ENCODE measurements around the gene LMO2. TPM values are rescaled to one million over a fixed set of nuclear protein-coding genes. Genes with fewer than 3 reads are reported as not detected.
A peak's percentile ranks its signal among the peaks of the same experiment; 100 is the strongest.
"Not testable (repeated sequence)": the region's sequence is repeated elsewhere in the genome, so short reads cannot be mapped to it uniquely, and the experiment has no call there.

Gene LMO2
- polyA plus RNA-seq, 5 donors = 34.0 to 50.1 (median 39.7) TPM

DNA sequence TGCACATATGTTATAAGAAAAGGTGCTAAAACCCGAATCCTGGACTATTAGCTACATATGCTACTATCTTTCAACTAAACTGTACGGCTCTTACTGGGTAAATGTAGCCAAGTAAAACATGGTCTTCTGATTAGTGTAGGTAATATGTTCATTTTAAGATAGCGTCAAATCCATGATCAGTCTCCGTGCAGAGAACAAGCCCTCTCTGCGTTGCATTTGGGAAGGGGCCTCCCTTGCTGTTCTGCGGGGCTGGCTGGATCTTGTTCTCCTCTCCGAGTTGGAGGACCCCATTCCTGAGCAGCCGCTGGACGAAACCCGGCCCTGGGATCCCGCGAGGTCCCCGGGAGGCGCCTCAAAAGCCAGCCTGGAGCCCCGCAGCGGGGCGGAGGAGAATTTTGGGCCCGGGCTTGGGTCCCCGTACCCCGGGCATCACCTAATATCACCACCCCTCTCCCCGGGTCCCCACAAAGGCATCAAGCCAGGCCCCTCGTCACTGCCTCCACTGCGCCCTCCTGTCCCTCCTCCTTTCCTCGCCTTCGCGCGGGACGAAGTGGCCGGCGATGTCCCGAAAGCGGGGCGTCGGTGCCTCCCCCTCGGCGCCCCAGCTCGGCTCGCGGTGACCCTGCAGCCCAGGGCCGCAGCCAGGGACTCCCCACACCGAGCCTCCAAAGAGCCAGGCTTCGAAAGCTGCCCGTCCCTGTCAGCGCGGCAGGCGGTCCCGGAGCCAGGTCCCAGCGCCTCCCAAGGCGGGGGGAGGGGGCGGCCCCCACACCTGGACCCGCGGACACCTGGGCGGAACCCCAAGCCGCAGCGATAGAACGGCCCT lies 63.1 kb downstream of the LMO2 start:
- no peak for DNase-seq

DNA sequence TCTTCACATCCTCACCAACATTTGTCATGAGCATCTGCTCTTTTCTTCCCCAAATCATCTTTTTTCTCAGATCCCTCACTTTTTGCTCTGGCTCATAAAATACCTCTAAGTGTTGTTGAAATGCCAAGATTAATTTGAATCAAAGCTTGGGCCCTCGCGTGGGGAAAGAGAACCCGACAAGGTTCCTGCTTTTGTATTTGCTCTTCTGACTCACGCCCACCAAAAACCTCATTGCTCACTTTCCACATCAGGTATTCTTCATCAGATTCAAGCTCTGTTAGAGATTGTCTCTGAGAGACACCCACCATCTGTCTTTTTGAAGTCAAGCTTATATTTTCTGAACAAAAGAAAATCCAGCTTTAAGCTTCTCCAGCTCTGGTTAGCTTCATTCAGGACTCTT lies 64.7 kb downstream of the LMO2 start:
- DNase-seq = no peak

GRCh38 chr11:33825854-33826560 lies 65.9 kb downstream of the LMO2 start:
- DNase-seq = peak; percentile 60 to 64

DNA sequence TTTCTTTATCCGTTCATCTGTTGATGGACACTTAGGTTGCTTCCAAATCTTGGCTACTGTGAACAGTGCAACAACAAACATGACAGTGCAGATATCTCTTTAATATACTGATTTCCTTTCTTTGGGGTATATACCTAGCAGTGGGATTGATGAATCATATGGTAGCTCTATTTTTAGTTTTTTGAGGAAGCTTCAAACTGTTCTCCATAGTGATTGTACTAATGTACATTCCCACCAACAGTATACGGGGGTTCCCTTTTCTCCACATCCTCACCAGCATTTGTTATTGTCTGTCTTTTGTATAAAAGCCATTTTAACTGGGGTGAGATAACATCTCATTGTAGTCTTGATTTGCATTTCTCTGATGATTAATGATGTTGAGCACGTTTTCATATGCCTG lies 68.9 kb downstream of the LMO2 start:
- not testable (repeated sequence) for DNase-seq

DNA sequence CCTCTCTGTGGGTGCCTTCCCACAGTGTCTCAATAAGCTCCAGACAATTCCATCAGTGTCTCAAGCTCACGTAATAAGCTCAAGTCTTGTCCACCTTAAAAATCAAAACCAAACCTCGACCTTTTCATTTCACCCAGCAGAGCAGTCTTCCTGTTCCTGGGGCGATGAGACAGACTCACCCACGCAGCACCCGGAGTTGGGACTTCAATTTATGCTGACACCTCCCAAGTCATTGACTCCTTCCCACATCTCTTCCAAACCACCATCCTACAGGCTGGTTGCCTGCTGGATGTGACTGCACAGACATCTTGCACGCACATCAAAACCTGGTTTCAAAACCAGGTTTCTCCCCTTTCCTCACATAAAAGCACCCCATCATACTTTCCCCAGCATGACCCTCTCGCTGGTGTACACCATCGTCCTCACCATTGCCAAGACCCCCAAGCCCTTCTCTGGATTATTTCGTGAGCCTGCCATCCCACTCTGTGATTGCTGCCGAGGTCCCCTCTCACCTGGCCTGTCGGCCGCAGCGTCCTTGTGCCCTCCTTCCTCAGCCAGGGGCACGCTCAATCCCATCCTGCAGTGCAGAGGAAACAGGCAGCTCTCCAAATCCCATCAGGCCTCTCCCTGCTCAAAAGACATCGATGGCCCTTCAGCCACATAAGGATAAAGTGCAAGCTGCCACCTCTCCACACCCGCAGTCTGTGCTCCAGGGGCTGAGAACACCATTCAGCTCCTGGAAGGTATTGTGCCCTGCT lies 72.4 kb downstream of the LMO2 start:
- DNase-seq = no peak

Other genes starting within 250 kb of the LMO2 start
- not detected for gene C11orf91, start 191.2 kb downstream of the LMO2 start, polyA plus RNA-seq (ENCODE audit: insufficient read depth in 1 of 5, insufficient read length in 5 of 5, low replicate concordance in 1 of 5)
- 100 to 1,000 TPM; 180 to 265 (median 225) TPM for gene CD59, start 155.7 kb downstream of the LMO2 start, polyA plus RNA-seq (ENCODE audit: insufficient read depth in 1 of 5, insufficient read length in 5 of 5, low replicate concordance in 1 of 5)
- gene FBXO3, start 117.6 kb downstream of the LMO2 start, polyA plus RNA-seq (ENCODE audit: insufficient read depth in 1 of 5, insufficient read length in 5 of 5, low replicate concordance in 1 of 5) = 10 to 100 TPM; 38.1 to 57.3 (median 55.9) TPM
- gene CAPRIN1, start 159.7 kb upstream of the LMO2 start, polyA plus RNA-seq (ENCODE audit: insufficient read depth in 1 of 5, insufficient read length in 5 of 5, low replicate concordance in 1 of 5) = 100 to 1,000 TPM; 203 to 287 (median 247) TPM
- 10 to 100 TPM; 52.9 to 62.7 (median 59.4) TPM for gene NAT10, start 213.6 kb upstream of the LMO2 start, polyA plus RNA-seq (ENCODE audit: insufficient read depth in 1 of 5, insufficient read length in 5 of 5, low replicate concordance in 1 of 5)

Data from right lung (tissue), 5 donors.